NCI-H1105 (cell line): Measurements from ENCODE around the gene FEM1A.
"Not testable (repeated sequence)": the region's sequence is repeated elsewhere in the genome, so short reads cannot be mapped to it uniquely, and the experiment has no call there.

Experiments
- DNase-seq: peaks from one replicate; lab custom pipeline; 2025; lab: John Stamatoyannopoulos, UW

The FEM1A gene

DNA sequence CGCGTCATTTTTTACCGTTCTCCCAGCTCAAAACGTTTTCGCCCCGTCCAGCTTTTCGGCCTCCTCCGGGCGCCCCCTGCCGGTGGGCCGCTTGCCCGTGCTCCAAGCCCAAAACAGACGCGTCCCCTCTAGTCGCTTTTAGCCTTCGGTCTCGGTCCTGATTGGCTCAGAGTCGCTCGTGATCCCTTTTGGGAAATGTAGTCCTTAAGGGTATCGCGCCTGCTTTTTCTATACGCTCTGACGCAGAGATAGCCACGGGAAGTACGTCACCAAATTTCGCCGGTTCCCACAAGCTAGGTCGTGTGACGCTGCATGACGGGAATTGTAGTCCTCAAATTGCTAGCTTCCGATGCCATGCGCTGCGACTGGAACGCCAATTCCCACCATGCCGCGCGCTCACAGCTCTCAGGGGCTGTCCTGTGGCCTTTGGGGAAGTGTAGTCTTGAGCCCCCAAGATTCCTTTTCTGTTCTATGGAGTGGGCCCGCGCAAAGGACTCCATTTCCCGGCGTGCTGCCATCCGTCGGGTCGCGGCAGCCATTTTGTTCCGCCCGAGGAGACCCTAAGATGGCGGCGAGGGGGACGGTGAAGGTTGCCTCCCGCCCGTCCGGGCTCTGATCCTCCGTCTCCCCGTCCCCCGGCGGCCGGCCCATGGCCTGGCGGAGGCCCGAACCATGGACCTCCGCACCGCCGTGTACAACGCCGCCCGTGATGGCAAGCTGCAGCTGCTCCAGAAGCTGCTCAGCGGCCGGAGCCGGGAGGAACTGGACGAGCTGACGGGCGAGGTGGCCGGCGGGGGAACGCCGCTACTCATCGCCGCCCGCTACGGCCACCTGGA is at the start of gene FEM1A:
FEM1A (plus strand) TSS at position 552 of the 836 bp plus-strand sequence; CDS start at position 673, 121 bp downstream.
- peak; percentile 100 for DNase-seq

- peak; percentile 80 for DNase-seq
These were observed 48.5 kb upstream of the FEM1A start for GRCh38 chr19:4742723-4743646.

DNA sequence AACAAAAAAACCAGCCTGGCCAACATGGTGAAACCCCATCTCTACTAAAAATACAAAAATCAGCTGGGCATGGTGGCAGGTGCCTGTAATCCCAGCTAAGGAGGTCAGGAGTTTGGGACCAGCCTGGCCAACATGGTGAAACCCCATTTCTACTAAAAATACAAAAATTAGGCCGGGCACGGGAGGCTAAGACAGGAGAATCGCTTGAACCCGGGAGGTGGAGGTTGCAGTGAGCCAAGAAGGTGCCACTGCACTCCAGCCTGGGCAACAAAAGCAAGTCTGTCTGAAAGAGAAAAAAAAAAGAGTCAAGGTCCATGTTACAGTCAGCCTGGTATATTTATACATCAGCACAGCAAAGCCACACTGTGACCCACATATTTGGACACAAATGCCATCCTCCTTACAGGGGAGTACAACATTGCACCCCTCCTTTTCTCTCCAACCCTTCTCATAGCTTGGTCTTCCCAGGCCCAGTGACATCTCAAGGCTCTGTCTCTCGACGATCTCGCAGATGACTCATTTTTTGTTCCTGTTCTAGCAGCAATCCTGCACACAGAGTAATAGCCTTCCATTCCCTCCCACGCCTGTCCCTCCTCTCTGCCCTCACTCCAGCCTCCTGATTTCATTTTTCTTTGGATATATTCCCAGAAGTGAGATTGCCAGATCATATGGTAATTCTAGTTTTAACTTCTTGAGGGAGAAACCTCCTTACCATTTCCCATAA is 46.9 kb upstream of the FEM1A start:
- no peak for DNase-seq

GRCh38 chr19:4745175-4745574 is 46.4 kb upstream of the FEM1A start:
- not testable (repeated sequence) for DNase-seq

GRCh38 chr19:4745986-4746385 is 45.5 kb upstream of the FEM1A start:
- DNase-seq, result no peak

DNA sequence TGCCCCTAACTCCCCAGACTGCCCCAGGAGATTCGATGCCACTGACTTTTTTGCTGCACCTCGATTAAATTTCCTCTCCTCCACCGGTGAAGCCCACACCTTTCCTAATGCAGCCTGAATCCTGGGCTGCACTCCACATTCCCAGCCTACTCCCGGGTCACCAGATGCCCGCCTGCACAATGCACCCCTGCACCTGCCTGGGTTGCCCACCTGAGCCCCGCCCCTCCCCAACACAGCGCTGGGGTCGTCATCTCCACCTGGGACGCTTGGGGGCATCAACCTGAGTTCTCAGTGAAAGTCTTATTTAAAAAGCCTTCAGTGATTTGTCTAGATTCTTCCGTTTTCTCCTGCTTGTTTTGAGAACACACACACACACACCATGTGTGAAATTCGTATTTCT is 43.3 kb upstream of the FEM1A start:
- DNase-seq, result no peak

DNA sequence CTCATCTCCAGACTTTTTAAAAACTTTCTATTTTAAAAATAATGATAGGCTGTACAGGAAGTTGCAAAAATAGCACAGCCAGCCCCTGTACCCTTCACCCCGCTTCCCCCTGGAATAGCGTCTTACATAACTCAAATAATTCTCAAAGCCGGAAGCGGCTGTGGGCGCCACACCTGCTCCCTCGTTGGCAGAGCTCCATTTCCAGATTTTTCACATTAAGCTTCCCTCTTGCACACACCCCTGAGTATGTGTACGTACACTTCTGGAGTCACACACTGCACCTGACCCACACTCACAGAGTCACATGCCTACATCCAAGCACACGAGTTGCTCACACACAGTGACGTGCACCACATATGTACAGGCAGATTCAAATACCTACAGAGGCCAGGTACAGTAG is 42.9 kb upstream of the FEM1A start:
- DNase-seq, result no peak

- no peak for DNase-seq
These were observed 41.5 kb upstream of the FEM1A start for GRCh38 chr19:4749870-4750590.

- DNase-seq, result no peak
These were observed 37.3 kb upstream of the FEM1A start for GRCh38 chr19:4754248-4754647.

DNA sequence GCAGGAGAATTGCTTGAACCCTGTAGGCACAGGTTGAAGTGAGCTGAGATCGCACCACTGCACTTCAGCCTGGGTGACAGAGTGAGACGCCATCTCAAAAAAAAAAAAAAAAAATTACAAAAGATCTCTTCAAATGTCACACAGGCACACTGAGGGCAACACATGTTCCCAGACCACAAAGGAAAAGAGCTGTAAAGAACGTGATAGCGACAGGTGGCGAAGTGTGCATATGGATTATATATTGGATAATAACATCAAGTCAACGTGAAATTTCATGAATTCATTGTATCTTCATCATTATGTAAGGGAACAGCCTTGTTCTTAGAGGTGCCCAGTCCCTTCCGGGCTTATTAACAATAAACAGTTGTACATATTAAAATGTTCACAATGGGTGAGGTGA is 36.1 kb upstream of the FEM1A start:
- DNase-seq, result no peak

- no peak for DNase-seq
These were observed 33.5 kb upstream of the FEM1A start for GRCh38 chr19:4758082-4758481.

DNA sequence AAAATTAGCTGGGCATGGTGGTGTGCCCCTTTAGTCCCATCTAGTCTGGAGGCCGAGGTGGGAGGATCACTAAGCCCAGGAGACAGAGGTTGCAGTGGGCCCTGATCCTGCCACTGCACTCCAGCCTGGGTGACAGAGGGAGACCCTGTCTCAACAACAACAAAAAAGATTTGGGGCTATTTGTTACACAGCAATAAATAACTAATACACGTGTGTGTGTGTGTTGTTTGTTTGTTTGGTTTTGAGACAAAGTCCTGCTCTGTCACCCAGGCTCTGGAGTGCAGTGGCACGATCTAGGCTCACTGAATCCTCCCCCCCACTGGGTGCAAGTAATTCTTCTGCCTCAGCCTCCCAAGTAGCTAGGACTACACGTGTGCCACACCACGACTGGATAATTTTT is 32.9 kb upstream of the FEM1A start:
- DNase-seq, result no peak

DNA sequence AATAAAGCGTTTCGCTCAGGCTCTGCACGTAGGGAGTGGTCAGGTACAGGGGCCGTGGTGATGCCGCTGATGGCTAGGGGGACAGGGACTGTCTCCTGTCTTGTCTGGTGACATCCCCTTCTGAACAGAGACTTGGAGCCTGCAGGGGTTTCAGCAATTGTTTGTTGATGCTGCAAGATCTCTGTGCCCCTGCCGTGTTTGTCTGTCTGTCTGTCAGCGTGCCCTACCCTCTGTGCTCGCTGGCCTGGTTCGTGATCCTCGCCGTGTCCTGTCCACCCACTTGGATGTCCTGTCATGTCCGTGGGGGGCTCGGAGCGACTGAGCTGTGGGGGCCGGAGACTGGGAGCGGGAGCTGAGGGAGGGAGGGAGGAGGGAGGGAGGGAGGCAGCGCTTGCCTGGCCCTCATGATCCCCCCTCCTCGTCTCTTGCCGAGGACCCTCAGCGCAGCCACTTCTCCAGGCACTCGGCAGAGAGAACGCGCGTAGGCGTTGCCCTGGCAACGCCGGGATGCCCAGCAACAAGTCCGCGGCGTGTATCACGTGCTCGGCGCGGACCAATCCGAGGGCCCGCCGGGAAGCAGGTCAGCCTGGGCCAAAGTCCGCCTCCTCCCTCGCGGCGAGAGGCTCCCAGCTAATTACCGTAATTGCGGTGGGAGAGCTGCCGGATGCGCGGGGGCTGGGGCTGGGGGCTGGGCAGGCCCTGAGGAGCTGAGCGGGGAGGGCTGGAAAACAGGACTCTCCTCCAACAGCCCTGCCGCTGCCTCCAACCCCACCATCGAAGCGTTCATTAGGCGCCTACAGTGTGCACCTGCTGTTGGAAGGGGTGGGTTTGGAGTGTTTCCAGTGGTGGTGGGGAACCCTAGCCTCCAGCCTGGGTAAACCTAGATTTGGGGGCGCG is 31.9 kb upstream of the FEM1A start:
- DNase-seq, result peak; percentile 97

- no peak for DNase-seq
These were observed 31.3 kb upstream of the FEM1A start for GRCh38 chr19:4760285-4760650.

DNA sequence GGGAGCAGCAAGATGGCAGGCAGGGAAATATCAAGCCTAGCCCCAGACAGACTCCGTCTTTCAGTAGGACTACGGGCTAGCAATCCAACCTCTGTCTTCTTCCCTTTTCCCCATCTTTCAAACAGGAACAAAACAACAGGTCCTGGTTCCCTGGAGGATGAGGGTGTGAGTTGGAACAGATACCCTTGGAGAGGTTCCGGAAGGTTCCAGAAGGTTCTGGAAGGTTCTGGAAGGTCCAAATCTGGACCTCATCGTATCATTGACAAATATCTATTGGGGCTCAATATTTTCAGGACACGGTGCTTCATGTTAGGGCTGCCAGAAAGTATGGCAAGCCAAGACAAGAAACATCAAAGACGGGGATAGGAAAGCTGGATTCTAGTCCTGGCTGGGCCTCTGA is 28.5 kb upstream of the FEM1A start:
- DNase-seq, result no peak

DNA sequence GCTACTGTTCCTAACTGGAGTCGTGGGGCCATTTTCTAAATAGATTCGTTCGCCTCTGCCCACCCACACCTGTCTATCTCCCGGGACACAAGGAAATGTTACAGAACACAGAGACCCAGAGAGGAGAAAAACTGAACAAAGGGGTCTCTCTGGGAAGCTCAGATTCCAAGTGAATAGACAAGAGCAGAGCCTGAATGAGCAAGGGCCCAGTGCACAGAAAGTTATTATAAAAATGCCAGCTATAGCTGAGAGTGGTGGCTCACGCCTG is 27.2 kb upstream of the FEM1A start:
- DNase-seq, result no peak

DNA sequence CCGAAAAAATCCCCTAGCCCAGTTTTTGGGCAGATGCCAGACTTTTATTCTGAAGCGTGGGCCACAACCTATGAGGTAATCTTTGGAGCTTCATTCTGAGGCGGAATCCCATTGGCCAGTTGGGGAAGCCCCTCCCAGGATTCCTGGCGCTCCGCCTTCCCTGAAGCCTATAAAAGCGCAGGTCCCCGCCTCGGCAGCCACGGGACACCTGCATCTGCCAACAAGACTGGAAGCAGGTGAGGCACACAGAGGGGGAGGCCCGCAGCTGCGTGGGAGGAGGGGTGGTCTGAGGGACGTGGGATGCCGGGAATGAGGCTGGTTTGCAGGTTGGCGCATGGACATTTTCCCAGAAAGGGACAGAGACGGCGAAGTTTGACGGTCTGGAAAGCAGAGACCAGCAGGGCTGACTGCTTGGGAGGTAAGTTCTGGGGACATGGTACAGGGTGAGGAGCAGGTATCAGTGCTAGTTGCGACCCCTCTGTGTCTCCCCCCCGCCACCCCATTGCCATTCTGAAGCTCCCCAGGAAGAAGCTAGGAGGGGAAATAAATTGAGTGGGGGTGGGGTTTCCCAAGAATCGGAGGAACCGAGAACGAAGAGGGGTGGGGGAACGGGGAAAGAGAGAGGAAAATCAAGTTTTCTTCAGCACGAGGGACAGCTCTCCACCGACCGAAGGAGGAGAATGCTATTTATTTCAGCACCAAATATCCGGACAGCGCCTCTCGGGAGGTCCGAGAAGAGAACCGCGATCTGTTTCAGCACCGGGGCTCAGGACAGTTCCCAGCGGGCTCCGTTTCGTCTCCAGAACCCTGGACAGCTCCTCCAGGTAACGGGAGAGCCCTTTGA is 22.4 kb upstream of the FEM1A start:
- DNase-seq, result peak; percentile 94

- DNase-seq, result no peak
These were observed 19.0 kb upstream of the FEM1A start for GRCh38 chr19:4772566-4772965.

DNA sequence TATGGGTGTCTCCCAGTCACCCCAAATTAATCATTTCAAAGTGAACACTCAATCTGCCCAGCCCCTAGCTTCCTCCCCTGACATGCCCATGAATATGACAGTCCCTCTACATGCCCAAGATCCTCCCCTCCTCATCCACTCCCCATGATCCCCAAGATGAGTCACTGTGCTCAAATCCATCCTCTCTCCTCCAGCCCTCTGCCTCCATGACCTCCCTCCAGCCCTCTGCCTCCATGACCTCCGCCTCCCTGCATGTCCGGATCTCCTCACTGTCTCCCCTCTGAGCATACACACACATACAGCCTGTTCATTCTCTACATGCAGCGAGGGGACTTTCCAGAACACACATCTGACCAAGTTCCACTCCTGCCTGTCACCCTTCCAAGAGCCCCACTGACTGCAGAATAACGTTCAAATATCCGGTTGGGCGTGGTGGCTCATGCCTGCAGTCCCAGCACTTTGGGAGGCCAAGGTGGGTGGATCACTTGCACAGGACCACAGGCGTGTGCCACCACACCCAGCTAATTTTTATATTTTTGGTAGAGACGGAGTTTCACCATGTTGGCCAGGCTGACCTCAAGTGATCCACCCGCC is 18.4 kb upstream of the FEM1A start:
- no peak for DNase-seq

DNA sequence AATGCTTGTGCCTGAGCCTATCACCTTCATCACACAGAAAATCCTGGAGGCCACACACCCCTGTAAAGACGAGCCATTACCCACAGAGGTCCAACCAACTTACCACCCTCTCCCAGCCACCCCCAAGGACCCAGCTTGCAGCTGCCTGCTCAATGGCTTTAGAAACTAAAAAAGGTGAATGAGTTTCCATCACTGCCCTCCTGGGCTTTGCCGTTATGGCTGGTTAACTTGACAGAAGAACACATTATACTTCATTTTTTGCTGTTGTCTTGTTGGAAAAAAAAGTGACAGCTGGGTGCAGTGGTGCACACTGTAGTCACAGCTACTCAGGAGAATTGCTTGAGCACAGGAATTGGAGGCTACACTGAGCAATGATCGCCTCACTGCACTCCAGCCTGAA is 17.4 kb upstream of the FEM1A start:
- no peak for DNase-seq
